K562 (cell line): ENCODE measurements around the gene EPC2. TPM values are rescaled to one million over a fixed set of nuclear protein-coding genes. Genes with fewer than 3 reads are reported as not detected.

ENCODE experiments used
- ASH1L ChIP-seq: fragments of 450-650 bp; IDR thresholded peaks from 2 replicates; pipeline ENCODE4 v1.6.1; 2018; ENCODE audit warnings: borderline replicate concordance, mild to moderate bottlenecking, low read depth; ENCODE audit not compliant: partially characterized antibody
- BCOR ChIP-seq: fragments of 450-650 bp; IDR thresholded peaks from 2 replicates; pipeline ENCODE4 v1.6.1; 2016
- CC2D1A ChIP-seq: fragments of 450-650 bp; IDR thresholded peaks from 2 replicates; pipeline ENCODE4 v1.6.1; 2017; ENCODE audit warnings: mild to moderate bottlenecking
- ELF4 ChIP-seq: fragments of 450-650 bp; formaldehyde crosslinking; IDR thresholded peaks from 2 replicates; pipeline ENCODE4 v1.4.0; 2022; ENCODE audit warnings: missing genetic modification characterization
- ERF ChIP-seq: fragments of 450-650 bp; formaldehyde crosslinking; IDR thresholded peaks from 2 replicates; pipeline ENCODE4 v1.4.0; 2020; ENCODE audit warnings: mild to moderate bottlenecking, mixed read lengths
- ESRRA ChIP-seq: fragments of 450-650 bp; IDR thresholded peaks from 2 replicates; pipeline ENCODE4 v1.6.1; 2014; ENCODE audit warnings: low read depth, mild to moderate bottlenecking, moderate library complexity, borderline replicate concordance
- ETV6 ChIP-seq, 3 experiments: fragments of 150-350 bp in 1 of 3; sonication (generic) in 1 of 3; formaldehyde crosslinking in 1 of 3; IDR thresholded peaks; 2 replicates each; pipeline versions ENCODE4 v1.6.1 to v1.8.0; 2014 to 2022; ENCODE audit warnings: borderline replicate concordance in 2 of 3, low read depth in 2 of 3, antibody characterized with exemption in 1 of 3, low read length in 1 of 3, mild to moderate bottlenecking in 1 of 3, missing genetic modification reagents in 1 of 3
- FOXA3 ChIP-seq, 2 experiments: fragments of 450-650 bp in 1 of 2; sonication (generic) in 1 of 2; formaldehyde crosslinking; IDR thresholded peaks in 1 of 2; conservative IDR thresholded peaks in 1 of 2; 2 replicates each; pipeline versions ENCODE4 v1.4.0 to v1.8.0; 2020 to 2022; ENCODE audit warnings: mild to moderate bottlenecking in 2 of 2, missing genetic modification reagents in 1 of 2
- HDAC2 ChIP-seq: fragments of 450-650 bp; IDR thresholded peaks from 2 replicates; pipeline ENCODE4 v1.6.1; 2016; ENCODE audit warnings: mild to moderate bottlenecking
- ILK ChIP-seq: fragments of 450-650 bp; IDR thresholded peaks from 2 replicates; pipeline ENCODE4 v1.6.1; 2016; ENCODE audit warnings: missing genetic modification characterization, low read depth, mild to moderate bottlenecking, missing compliant biosample characterization, moderate library complexity, borderline replicate concordance
- IRF2 ChIP-seq: sonication (generic); formaldehyde crosslinking; IDR thresholded peaks from 2 replicates; pipeline ENCODE4 v1.8.1; 2022; ENCODE audit warnings: mild to moderate bottlenecking, missing genetic modification reagents
- MAZ ChIP-seq, 2 experiments: fragments of 450-650 bp in 1 of 2; sonication (generic) in 1 of 2; formaldehyde crosslinking; IDR thresholded peaks in 1 of 2; conservative IDR thresholded peaks in 1 of 2; 2 replicates each; pipeline versions ENCODE4 v1.4.0 to v1.5.0; 2020; ENCODE audit warnings: mild to moderate bottlenecking in 1 of 2, missing genetic modification reagents in 1 of 2
- MBD2 ChIP-seq: sonication (generic); IDR thresholded peaks from 2 replicates; pipeline ENCODE4 v1.6.1; 2016; ENCODE audit warnings: low read depth, borderline replicate concordance
- MTA1 ChIP-seq: fragments of 450-650 bp; IDR thresholded peaks from 2 replicates; pipeline ENCODE4 v1.6.1; 2017; ENCODE audit warnings: borderline replicate concordance
- MXI1 ChIP-seq: IDR thresholded peaks from 2 replicates; pipeline ENCODE4 v1.6.1; 2011; ENCODE audit warnings: low read depth, mild to moderate bottlenecking, improper control_type of control experiment, low read length
- NR2C1 ChIP-seq, 2 experiments: fragments of 450-650 bp; IDR thresholded peaks; 2 replicates each; pipeline ENCODE4 v1.6.1; 2017; ENCODE audit warnings: mild to moderate bottlenecking in 2 of 2, antibody characterized with exemption in 1 of 2, inconsistent platforms in 1 of 2, missing compliant biosample characterization in 1 of 2, missing genetic modification characterization in 1 of 2
- RB1 ChIP-seq: fragments of 450-650 bp; IDR thresholded peaks from 2 replicates; pipeline ENCODE4 v1.6.1; 2017; ENCODE audit warnings: low read depth, mild to moderate bottlenecking
- RFX7 ChIP-seq: fragments of 250-450 bp; sonication (Bioruptor Pico); IDR thresholded peaks from 2 replicates; pipeline ENCODE4 v1.5.1; 2021; ENCODE audit warnings: mild to moderate bottlenecking
- SMC3 ChIP-seq: conservative IDR thresholded peaks from 2 replicates; pipeline ENCODE4 v1.6.1; 2011; ENCODE audit warnings: low read depth, low read length, improper control_type of control experiment; ENCODE audit not compliant: insufficient read depth
- TAF1 ChIP-seq: IDR thresholded peaks from 2 replicates; pipeline ENCODE4 v1.6.1; 2011; ENCODE audit warnings: mild to moderate bottlenecking, low read length, moderate library complexity; ENCODE audit not compliant: insufficient read depth, control insufficient read depth, severe bottlenecking; ENCODE audit errors: extremely low read depth
- TAF15 ChIP-seq: fragments of 200-400 bp; formaldehyde crosslinking; IDR thresholded peaks from 2 replicates; pipeline ENCODE4 v1.6.1; 2017; ENCODE audit warnings: mild to moderate bottlenecking, low read depth, low read length, moderate library complexity
- polyA plus RNA-seq, 8 experiments: library from polyadenylated mRNA; depleted of rRNA in 4 of 8; stranded (reverse) in 5 of 8; unstranded in 3 of 8; fragments of >200 nt; fragmentation: Nextera tagmentation in 2 of 8; fragmentation: Illumina TruSeq in 1 of 8; extraction: Ambion mirVana in 2 of 8; extraction: Trizol in 1 of 8; gene quantifications; 2 replicates each; pipeline versions ENCODE4 v1.2.1 to v1.2.3, GENCODE V29; 2011 to 2014; ENCODE audit warnings: inconsistent platforms in 1 of 8, missing spikeins in 1 of 8
- total RNA-seq, 7 experiments: library from RNA; depleted of rRNA in 6 of 7; stranded (reverse); fragments of >200 nt in 6 of 7; fragmentation: Illumina TruSeq in 2 of 7; extraction: Trizol in 2 of 7; gene quantifications; 2 replicates each; pipeline versions ENCODE4 v1.2.1 to v1.2.3, GENCODE V29; 2011 to 2021; ENCODE audit warnings: low replicate concordance in 1 of 7
- TF ChIP-seq, protein P1 (sequence below): sonication (generic); formaldehyde crosslinking; IDR thresholded peaks from 2 replicates; pipeline ENCODE4 v1.5.0; 2020; ENCODE audit warnings: missing genetic modification reagents
- TF ChIP-seq, protein P2 (sequence below): IDR thresholded peaks from 2 replicates; pipeline ENCODE4 v1.6.1; 2011; ENCODE audit not compliant: insufficient read length; ENCODE audit errors: extremely low read depth
- TF ChIP-seq, protein P3 (sequence below): fragments of 450-650 bp; formaldehyde crosslinking; IDR thresholded peaks from 2 replicates; pipeline ENCODE4 v1.4.0; 2020; ENCODE audit warnings: mild to moderate bottlenecking, moderate library complexity

The EPC2 gene
- total and polyA plus RNA-seq, 9 of the 15 experiments (the other 6 are each of a cell fraction or from before 2014, with no cell fraction given): 7.0 to 35.8 (median 29.1) TPM

DNA sequence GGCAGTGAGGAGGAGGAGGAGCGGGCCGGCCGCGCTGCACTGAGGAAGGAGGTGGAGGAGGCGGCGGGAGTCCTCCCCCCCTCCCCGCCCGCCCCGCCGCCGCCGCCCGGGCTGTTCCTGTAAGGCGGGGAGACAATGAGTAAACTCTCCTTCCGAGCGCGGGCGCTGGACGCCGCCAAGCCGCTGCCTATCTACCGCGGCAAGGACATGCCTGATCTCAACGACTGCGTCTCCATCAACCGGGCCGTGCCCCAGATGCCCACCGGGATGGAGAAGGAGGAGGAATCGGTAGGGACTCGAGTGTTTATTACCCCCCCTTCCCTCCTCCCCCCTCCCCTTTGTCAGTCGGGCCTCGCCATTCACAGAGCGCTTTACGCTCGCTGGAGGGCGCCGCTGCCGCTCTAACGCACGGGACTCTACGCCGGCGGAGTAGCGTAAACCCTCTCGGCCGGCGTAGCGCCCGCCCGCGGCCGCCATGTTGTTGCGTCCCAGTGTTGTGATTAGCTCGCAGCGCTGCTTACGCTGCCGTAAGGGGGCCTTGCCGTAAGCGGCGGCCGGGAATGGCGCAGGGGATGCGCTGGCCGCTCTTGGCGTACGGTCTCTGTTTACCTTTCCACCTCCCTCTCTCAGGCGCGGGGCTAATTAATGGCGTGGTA is 460 bp downstream of the EPC2 start (continued):
- peak; percentile 56; the same call in 1 of the 2 replicates for TF ChIP-seq MBD2
- no peak for TF ChIP-seq ILK
- peak; percentile 83; the same call in 1 of the 2 replicates for TF ChIP-seq RB1
- TF ChIP-seq TAF1: peak; percentile 44
- peak; percentile 100; the same call in 1 of the 2 replicates for TF ChIP-seq TAF15
- TF ChIP-seq MTA1: peak; percentile 94
- TF ChIP-seq SMC3: 0 out of 2 replicates have a peak, but pooled peaks have one; percentile 9
- TF ChIP-seq MXI1: peak; percentile 43
- TF ChIP-seq, protein P1, sequence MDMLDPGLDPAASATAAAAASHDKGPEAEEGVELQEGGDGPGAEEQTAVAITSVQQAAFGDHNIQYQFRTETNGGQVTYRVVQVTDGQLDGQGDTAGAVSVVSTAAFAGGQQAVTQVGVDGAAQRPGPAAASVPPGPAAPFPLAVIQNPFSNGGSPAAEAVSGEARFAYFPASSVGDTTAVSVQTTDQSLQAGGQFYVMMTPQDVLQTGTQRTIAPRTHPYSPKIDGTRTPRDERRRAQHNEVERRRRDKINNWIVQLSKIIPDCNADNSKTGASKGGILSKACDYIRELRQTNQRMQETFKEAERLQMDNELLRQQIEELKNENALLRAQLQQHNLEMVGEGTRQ: no peak
- no peak for TF ChIP-seq ETV6 (IDR thresholded peaks at IDR 0.05; ENCODE audit: borderline replicate concordance in 1 of 2, low read depth in 2 of 2, low read length in 1 of 2)
- TF ChIP-seq ETV6 (CRISPR knock-in tag; IDR thresholded peaks at IDR 0.05; ENCODE audit: borderline replicate concordance): no peak
- TF ChIP-seq ESRRA: peak; percentile 72; the same call in 1 of the 2 replicates
- no peak for TF ChIP-seq ASH1L
- TF ChIP-seq MAZ (CRISPR knock-in tag; conservative IDR thresholded peaks at IDR 0.05 in 1 of 2, IDR thresholded peaks at IDR 0.05 in 1 of 2): peak; percentile 96
- no peak for TF ChIP-seq IRF2
- no peak for TF ChIP-seq BCOR
- TF ChIP-seq, protein P2, sequence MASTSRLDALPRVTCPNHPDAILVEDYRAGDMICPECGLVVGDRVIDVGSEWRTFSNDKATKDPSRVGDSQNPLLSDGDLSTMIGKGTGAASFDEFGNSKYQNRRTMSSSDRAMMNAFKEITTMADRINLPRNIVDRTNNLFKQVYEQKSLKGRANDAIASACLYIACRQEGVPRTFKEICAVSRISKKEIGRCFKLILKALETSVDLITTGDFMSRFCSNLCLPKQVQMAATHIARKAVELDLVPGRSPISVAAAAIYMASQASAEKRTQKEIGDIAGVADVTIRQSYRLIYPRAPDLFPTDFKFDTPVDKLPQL: peak; percentile 89
- no peak for TF ChIP-seq ELF4 (CRISPR knock-in tag)
- TF ChIP-seq, protein P3, sequence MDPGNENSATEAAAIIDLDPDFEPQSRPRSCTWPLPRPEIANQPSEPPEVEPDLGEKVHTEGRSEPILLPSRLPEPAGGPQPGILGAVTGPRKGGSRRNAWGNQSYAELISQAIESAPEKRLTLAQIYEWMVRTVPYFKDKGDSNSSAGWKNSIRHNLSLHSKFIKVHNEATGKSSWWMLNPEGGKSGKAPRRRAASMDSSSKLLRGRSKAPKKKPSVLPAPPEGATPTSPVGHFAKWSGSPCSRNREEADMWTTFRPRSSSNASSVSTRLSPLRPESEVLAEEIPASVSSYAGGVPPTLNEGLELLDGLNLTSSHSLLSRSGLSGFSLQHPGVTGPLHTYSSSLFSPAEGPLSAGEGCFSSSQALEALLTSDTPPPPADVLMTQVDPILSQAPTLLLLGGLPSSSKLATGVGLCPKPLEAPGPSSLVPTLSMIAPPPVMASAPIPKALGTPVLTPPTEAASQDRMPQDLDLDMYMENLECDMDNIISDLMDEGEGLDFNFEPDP (CRISPR knock-in tag): no peak
- TF ChIP-seq HDAC2: no peak
- TF ChIP-seq FOXA3 (CRISPR knock-in tag; conservative IDR thresholded peaks at IDR 0.05 in 1 of 2, IDR thresholded peaks at IDR 0.05 in 1 of 2): peak; percentile 93 to 94
- TF ChIP-seq CC2D1A: peak; percentile 91
- no peak for TF ChIP-seq RFX7
- TF ChIP-seq ERF (CRISPR knock-in tag): peak; percentile 70
- no peak for TF ChIP-seq NR2C1 (IDR thresholded peaks at IDR 0.05)
- TF ChIP-seq NR2C1 (tag; IDR thresholded peaks at IDR 0.05): no peak
